HFFc6 (cell line): Measurements from ENCODE around the gene ZNRF4. TPM values are rescaled to one million over a fixed set of nuclear protein-coding genes. Genes with fewer than 3 reads are reported as not detected.

Experiments
- DNase-seq: peaks from one replicate; pipeline ENCODE4 v3.0.0-alpha.2; 2018
- H3K27ac Mint-ChIP-seq: 2 replicates; pipeline ENCODE4 v1.8.0; 2020; ENCODE audit warnings: mild to moderate bottlenecking, mixed read lengths
- H3K27me3 Mint-ChIP-seq: 2 replicates; pipeline ENCODE4 v1.8.0; 2021; ENCODE audit warnings: mild to moderate bottlenecking, moderate library complexity, mixed read lengths; ENCODE audit not compliant: insufficient read depth
- H3K36me3 Mint-ChIP-seq: 2 replicates; pipeline ENCODE4 v1.8.0; 2021; ENCODE audit warnings: low read depth, mixed read lengths
- H3K4me1 Mint-ChIP-seq: 2 replicates; pipeline ENCODE4 v1.8.0; 2020; ENCODE audit warnings: low read depth, mixed read lengths
- H3K4me3 Mint-ChIP-seq: 2 replicates; pipeline ENCODE4 v1.8.0; 2020; ENCODE audit warnings: mild to moderate bottlenecking, moderate library complexity, mixed read lengths
- H3K9me3 Mint-ChIP-seq: 2 replicates; pipeline ENCODE4 v1.8.0; 2020; ENCODE audit warnings: mild to moderate bottlenecking, mixed read lengths
- total RNA-seq, 6 experiments: library from RNA; stranded (reverse); fragmentation: NEBNext Ultra II Directional; extraction: Animal tissue kit (Norgen Biotek cat#: 25700); gene quantifications; 2 replicates in 1 of 6; 3 replicates in 5 of 6; pipeline ENCODE4 v1.2.3, GENCODE V29; 2021
- TF ChIP-seq, protein P1 (sequence below): fragments of 200-600 bp; sonication (generic); IDR thresholded peaks from 2 replicates; pipeline ENCODE4 v1.5.0; 2021; ENCODE audit warnings: antibody characterized with exemption, mild to moderate bottlenecking

Gene ZNRF4
- total RNA-seq, 6 experiments from 2014 or later: not detected

DNA sequence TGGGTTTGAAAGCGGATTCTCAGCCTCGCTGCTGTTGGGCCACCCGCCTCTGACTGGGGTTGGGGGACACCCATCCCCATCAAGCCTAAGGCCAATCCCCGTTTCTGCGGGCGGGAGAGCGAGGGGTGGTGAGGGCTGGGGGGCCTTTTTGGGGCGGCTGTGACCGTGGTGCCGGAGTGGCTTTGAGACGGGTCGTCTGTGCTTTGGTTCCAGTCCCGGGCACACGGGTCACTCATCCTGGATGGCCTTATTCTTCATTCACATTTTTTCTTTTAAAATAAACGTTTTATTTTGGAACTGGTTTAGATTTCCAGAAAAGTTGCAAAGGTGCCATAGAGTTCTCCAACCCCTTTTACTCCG lies 1.6 kb downstream of the ZNRF4 start:
- Mint-ChIP-seq H3K4me3 (no peak overlapping the region), H3K9me3 (no peaks in the 10 kb centered on the region; the same call in 1 of the 2 replicates), H3K27me3 (peaks cover 20% of the 10 kb centered on the region), H3K4me1 (no peaks in the 10 kb centered on the region), H3K36me3 (no peaks in the 10 kb centered on the region), H3K27ac (no peak overlapping the region)
- DNase-seq: no peak
- TF ChIP-seq, protein P1, sequence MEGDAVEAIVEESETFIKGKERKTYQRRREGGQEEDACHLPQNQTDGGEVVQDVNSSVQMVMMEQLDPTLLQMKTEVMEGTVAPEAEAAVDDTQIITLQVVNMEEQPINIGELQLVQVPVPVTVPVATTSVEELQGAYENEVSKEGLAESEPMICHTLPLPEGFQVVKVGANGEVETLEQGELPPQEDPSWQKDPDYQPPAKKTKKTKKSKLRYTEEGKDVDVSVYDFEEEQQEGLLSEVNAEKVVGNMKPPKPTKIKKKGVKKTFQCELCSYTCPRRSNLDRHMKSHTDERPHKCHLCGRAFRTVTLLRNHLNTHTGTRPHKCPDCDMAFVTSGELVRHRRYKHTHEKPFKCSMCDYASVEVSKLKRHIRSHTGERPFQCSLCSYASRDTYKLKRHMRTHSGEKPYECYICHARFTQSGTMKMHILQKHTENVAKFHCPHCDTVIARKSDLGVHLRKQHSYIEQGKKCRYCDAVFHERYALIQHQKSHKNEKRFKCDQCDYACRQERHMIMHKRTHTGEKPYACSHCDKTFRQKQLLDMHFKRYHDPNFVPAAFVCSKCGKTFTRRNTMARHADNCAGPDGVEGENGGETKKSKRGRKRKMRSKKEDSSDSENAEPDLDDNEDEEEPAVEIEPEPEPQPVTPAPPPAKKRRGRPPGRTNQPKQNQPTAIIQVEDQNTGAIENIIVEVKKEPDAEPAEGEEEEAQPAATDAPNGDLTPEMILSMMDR: no peak

DNA sequence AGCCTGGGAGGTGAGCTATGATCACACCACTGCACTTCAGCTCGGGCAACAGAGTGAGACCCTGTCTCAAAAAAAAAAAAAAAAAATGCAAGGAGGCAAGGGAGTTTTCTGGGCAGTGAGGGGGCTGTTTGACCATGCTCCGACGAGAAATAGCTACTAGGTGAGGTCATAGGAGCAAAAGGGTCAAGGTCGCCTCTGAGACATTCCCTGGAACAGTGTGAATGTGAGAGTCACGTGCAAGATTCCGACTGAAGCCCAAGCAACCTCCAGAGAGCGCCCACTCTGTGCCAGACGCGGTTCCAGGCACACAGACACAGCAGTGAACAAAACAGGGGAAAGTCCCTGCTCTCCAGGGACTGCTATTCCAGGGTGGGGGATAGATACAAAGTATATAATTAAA lies 2.5 kb downstream of the ZNRF4 start:
- peaks cover 23% of the 10 kb centered on the region for H3K27me3 Mint-ChIP-seq
- H3K4me3 Mint-ChIP-seq: no peak overlapping the region
- H3K27ac Mint-ChIP-seq: no peak overlapping the region
- no peaks in the 10 kb centered on the region; the same call in 1 of the 2 replicates for H3K9me3 Mint-ChIP-seq
- DNase-seq: no peak
- H3K4me1 Mint-ChIP-seq: no peaks in the 10 kb centered on the region
- TF ChIP-seq, protein P1: no peak
- H3K36me3 Mint-ChIP-seq: no peaks in the 10 kb centered on the region

DNA sequence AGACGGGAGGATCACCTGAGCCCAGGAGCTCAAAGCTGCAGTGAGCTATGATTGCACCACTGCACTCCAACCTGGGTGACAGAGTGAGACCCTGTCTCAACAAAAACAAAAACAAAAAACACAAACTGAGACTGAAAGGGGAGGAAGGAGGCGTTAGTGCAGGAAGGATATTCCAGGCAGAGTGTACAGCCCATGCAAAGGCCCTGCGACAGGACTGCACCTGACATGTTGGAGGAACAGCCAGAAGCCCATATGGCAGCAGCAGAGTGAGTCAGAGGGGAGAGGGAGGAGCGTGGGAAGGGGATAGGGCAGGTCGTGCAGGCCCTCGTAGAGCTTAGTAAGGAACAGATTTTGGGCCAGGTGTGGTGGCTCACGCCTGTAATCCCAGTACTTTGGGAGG lies 3.2 kb downstream of the ZNRF4 start:
- no peaks in the 10 kb centered on the region for H3K4me1 Mint-ChIP-seq
- no peaks in the 10 kb centered on the region for H3K36me3 Mint-ChIP-seq
- no peaks in the 10 kb centered on the region; the same call in 1 of the 2 replicates for H3K9me3 Mint-ChIP-seq
- no peak overlapping the region for H3K27ac Mint-ChIP-seq
- peaks cover 26% of the 10 kb centered on the region for H3K27me3 Mint-ChIP-seq
- TF ChIP-seq, protein P1: no peak
- H3K4me3 Mint-ChIP-seq: no peak overlapping the region
- DNase-seq: no peak

DNA sequence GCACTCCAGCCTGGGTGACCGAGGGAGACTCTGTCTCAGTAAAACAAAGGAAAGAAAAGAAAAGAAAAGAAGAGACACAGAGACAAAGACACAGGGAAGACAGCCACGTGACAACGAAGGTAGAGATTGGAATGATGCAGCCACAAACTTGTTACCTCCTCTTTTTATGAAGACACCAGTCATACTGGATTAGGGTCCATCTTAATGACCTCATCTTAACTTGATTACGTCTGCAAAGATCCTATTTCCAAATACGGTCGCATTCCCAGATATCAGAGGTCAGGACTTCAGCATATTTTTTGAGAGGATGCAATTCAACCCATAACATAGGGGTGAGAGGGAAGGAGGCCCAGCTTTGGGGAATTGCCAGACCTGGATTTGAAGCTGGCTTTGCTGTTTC lies 4.1 kb downstream of the ZNRF4 start:
- Mint-ChIP-seq H3K4me1 (no peaks in the 10 kb centered on the region), H3K9me3 (no peaks in the 10 kb centered on the region; the same call in 1 of the 2 replicates), H3K36me3 (no peaks in the 10 kb centered on the region), H3K27ac (no peak overlapping the region), H3K4me3 (no peak overlapping the region), H3K27me3 (peaks cover 28% of the 10 kb centered on the region)
- TF ChIP-seq, protein P1: no peak
- DNase-seq: no peak

DNA sequence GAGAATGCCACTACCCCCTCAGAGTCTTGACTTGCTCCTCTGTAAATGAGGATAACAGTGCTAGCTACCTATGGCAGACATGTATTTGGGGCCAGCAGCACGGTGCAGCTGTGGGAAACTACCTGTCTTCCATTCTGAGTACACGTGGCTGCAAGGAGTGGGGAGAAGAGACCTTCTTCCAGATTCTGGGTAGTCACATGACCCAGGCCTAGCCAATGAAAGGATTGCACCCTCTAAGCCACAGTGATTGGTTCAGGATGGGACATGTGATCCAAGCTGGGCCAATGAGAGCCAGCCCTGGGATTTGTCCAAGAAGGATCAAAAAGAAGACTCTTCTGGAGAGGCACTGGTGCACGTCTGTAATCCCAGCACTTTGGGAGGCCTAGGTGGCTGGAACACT lies 5.5 kb downstream of the ZNRF4 start:
- DNase-seq: no peak
- TF ChIP-seq, protein P1: no peak
- Mint-ChIP-seq H3K27me3 (peaks cover 34% of the 10 kb centered on the region), H3K9me3 (no peaks in the 10 kb centered on the region), H3K4me3 (no peak overlapping the region), H3K4me1 (no peaks in the 10 kb centered on the region), H3K36me3 (no peaks in the 10 kb centered on the region), H3K27ac (no peak overlapping the region)

DNA sequence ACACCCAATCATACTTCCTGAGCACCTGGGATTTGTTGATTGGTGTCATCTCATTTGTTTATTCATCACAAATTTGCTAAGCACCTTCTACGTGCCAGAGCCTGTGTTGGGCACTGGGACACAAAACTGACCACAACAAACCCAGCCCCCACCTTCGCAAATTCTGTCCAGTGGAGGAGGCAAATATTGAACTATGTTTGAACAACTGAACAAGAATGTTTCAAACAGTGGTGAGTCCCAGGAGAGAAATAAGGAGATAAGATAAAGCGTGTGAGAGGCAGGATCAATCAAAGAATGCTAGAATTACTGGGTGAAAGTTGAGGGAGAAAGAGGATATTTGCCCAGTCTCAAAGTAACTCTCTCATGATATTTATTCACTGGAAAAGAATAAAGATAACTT lies 8.7 kb downstream of the ZNRF4 start:
- no peaks in the 10 kb centered on the region for H3K4me1 Mint-ChIP-seq
- no peak overlapping the region for H3K27ac Mint-ChIP-seq

More for the DNA sequence above, 8.7 kb downstream of the ZNRF4 start:
- TF ChIP-seq, protein P1: no peak
- no peaks in the 10 kb centered on the region for H3K9me3 Mint-ChIP-seq
- no peak overlapping the region for H3K4me3 Mint-ChIP-seq
- DNase-seq: no peak
- H3K27me3 Mint-ChIP-seq: peaks cover 35% of the 10 kb centered on the region
- H3K36me3 Mint-ChIP-seq: no peaks in the 10 kb centered on the region
